ENCODE data around the gene DNAH9.

Gene DNAH9

DNA sequence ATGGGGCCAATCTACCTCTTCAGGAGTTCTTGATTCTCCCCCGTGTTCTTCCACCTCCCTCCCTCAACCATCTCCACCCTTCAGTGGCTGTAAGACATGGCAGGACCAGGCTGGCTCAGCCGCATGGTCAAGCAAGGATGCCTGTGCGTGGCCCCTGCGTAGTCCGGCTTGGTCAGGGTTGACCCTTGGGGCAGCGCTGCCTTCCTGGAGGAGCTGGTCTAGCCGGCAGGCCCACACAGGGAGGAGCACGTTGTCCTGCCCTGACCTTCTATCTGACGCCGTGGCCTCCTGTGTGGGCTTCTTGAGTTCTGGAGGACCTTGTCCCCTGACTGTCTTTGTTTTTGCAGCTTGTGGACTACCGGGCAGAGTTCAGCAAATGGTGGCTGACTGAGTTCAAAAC, 169.8 kb downstream of the DNAH9 start:
- DNase-seq (ENCODE audit: low read depth in 2 of 2) = no peak

DNA sequence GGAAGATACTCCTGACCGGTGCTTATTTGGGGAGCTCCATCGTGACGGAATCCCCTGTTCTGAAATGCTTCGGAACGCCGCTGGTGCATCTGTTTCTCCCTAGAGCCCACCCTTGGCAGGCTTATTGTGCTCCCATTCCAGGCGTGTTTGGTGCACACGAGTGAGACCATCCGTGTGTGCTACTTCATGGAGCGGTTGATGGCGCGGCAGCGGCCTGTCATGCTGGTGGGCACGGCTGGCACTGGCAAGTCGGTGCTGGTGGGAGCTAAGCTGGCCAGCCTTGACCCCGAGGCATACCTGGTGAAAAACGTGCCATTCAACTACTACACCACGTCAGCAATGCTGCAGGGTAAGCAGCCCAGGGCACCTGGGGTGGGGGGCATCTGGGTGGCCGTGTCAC, 170.7 kb downstream of the DNAH9 start:
- no peak for DNase-seq (ENCODE audit: low read depth in 2 of 2)

DNA sequence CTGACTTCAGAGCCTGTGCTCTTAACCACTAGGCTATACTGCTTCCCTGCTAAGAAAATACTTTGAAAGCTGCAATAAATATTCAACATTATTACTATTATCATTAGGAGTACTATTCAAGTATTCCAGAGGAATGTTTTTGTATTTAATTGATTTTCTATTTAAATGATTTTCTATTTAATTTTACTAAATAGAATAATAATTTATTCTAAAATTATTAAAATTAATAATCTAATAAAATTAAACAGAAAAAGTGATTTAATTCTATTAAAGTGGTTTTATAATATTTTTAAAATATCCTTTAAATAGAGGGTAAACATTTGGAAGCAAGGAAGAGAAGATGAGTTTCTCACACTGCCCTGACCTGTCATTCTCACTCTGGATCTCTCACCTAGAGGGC, 173.8 kb downstream of the DNAH9 start:
- no peak for DNase-seq (ENCODE audit: low read depth in 2 of 2)

DNA sequence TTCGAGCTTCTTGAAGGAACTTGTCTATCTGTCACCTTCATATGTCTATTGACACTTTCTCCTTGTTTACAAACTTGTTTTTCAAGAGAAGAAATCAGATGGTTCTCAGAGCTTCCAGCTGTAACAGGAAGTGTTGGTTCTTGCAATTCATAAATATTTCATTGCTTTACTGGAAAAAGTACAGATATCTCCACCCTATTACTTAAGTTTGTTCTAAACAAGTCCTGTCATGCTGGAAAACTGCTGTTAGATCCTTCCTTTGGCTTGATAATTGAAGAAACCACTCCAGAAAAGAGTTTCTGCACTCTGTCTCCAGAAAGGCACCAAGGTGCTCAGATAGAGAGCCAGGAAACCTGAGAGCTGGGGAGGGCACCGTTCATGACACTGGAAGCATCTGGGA, 181.6 kb downstream of the DNAH9 start:
- DNase-seq (ENCODE audit: low read depth in 2 of 2) = no peak

DNA sequence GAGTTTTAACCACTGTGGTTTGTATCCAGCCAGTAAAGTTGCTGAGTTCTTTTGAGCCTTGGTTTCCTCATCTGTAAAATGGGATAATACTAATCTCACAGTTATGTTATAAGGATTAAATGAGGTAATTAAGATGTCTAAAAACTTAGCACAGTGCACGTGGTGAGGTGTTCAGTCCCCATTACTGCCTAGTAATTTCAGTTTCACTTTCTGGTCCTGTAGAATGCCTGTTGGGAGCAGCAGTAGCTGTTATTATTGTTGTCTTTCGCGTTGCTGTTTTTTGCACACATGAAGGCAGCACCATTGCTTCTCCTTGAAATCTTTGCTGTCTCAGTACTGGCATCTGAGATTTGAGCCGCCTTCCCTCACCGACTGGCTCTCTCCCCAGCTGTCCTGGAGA, 182.4 kb downstream of the DNAH9 start:
- no peak for DNase-seq (ENCODE audit: low read depth in 2 of 2)

DNA sequence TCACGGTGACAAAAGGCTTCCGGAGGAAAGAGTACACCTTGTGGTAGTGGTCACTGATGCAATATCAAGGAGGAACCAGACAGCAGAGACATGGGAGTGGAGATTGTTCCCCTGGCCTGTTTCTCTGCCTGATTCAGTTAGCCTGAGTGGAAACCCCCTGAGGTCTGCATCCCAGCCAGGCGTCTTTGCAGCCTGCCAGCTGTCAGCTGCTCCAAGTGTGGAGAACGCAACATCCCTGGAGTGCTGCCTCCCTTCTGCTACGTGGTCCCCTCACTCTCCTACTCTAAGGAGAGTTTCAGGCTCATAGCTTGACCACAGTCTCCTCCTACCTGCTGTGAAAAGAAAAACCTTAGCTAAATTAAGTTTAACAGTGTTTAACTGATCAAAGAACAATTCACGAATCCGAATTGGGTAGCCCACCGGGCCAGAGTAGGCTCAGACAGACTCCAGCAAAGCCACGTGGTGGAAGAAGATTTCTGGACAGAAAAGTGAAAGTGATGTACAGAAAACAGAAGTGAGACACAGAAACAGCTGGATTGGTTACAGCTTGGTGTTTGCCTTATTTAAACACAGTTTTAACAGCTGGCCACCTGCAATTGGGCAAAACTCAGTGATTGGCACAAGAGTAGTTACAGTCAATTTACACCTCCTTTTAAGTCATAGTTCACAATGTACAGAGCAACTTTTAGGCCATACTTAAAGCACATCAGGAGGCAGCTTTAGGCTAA, 188.6 kb downstream of the DNAH9 start:
- no peak for DNase-seq (ENCODE audit: low read depth in 2 of 2)

DNA sequence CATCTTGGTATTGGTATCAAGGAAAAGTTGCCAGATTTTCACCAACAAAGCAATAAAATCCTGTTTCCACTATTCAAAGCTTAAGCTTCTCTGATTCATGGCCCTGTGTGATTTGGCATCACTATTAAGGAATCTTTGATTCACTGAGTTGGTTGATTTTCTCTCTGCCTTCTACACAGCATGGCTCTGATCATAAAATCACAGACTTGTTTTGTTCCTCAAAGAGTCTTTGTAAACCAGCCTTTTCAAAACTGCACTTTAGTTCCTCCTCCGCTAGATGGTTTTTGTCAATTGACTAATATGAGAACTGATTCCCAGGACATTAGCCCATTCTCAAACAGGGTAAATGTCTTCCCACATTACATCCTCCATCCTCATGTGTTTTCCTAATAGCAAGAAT, 197.6 kb downstream of the DNAH9 start:
- no peak for DNase-seq (ENCODE audit: low read depth in 2 of 2)

DNA sequence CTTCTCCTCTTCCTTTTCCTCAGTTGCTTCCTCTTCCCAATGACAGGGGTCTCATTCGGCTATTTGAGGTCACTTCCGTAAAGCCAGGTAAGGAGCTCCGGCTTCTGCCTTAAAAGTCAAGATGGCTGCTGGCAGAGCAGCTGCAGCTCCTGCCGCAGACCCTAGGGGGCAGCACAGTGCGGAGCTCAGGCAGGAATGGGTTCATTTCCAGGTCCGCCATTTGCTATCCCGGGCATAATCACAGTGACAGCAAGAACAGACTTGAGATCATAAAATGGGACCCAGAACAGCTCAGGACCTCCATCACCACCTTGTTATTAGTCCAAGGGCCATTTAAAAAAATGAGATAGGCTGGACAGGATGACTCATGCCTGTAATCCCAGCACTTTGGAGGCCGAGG, 199.5 kb downstream of the DNAH9 start:
- no peak for DNase-seq (ENCODE audit: low read depth in 2 of 2)

DNA sequence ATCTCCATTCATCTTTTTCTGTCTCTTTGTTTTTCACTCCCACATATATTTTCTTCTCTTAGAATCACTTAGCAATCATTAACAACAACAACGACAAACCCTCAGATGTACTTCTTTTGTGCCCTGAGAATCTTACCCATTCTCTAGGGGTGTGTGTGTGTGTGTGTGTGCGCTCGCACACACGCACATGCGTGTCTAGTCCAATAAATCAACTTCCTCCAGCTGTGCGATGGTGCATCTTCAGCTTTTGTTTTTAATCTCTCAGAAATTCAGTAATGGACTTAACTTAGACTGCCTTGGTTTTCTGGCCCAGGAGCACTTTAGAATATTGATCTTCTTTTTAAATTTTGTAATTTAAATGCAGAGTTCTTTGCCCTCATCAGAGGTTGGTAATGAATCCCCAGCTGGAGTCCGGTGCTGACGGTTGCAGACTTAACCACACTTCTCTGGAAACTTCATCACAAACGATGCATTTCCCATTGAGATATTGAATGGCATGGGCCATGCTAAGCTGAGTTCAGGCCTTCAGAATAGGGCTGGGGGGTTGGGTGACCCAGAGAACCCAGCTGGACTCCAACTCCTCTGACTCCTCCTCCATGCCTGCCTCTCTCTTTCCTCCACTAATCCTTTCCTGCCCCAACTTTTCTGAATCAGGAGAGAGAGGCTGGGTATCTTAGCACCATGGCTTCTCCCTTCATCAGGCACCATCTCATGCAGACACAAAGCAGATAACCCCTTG, 205.1 kb downstream of the DNAH9 start:
- DNase-seq (ENCODE audit: low read depth in 2 of 2) = no peak

DNA sequence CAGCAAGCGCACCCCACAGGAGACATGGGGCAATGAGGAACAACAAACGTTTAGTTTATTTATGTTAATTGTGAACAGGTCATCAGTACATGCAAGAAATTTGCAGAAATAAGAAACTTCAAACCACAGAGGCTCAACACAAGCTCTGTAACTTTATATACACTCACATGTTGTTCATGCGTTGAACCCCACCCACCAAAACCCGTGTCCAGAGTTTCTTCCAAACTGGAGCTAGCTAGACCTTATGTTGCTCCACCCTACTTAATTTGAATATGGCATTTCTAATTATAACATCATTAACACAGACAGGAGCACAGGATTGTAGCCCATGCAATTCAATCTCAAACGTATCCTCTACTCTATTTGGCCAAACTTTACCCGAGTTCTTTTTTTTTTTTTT, 206.9 kb downstream of the DNAH9 start:
- no peak for DNase-seq (ENCODE audit: low read depth in 2 of 2)

DNA sequence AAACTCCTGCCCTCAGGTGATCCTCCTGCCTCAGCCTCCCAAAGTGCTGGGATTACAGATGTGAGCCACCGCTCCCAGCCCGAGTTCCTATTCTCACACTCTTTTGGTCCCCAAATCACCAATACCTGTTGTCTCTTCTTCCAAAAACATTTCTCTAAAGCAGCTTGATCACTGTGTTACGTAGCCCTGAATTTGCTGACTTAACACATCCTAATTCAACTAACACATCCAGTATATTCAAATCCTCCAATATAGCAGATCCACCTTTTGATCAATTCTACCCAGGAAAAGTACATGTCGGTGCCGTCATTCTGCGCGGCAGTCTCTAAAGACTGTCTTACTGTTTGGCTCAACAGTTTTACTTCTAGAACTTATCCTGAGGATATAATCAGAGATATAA, 207.7 kb downstream of the DNAH9 start:
- no peak for DNase-seq (ENCODE audit: low read depth in 2 of 2)

DNA sequence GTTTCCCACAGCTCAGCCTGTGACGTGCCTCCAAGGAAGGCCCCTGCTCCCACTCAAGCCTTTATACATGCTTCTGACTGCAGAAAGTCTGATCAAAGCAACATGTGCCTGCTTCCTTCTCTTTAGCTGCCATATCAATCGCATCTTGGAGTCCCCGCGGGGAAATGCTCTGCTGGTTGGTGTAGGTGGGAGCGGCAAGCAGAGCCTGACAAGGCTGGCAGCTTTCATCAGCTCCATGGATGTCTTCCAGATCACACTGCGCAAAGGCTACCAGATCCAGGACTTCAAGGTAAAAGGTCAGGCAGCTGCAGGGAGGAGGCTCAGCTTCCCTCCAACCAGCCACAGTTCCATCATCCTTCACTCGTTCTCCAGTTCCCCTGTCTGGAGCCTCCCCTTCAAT, 209.3 kb downstream of the DNAH9 start:
- DNase-seq (ENCODE audit: low read depth in 2 of 2) = no peak

DNA sequence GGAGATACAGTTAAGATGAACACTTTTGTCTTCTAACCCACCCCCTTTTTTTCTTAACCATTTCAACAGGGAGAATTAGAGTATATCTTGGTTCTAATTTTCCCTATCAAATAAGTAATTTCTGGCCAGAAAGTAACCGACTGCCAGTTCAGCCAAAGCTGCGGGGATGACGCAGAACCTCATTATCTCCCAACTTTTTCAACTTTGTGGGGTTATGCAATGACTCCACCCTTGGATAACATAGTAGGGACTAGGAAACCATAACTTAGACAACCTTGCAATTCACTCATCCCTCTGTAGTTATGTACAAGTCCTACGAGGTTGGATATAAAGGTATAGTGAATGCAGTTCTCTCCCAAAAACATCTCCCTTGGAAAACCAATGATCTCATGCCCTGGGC, 215.0 kb downstream of the DNAH9 start:
- no peak for DNase-seq (ENCODE audit: low read depth in 2 of 2)

DNA sequence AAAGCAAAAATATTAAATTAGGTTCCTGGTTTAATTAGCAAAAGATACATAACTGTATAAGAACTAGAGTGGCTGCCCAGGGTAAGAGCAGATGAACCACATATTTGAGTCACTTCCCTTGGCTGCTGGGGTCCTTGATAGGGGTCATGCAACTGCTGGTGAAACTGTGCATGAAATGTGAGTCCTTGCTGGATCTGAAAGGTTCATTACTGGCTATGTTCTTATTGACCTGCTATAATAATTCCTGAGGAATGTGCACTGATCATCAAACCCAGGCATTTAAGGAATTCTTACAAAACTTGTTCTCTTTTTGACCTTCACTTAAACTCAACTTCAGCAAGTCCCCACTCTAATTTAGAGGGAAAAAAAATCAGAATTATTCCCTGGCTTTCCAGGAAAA, 215.6 kb downstream of the DNAH9 start:
- DNase-seq (ENCODE audit: low read depth in 2 of 2) = no peak

DNA sequence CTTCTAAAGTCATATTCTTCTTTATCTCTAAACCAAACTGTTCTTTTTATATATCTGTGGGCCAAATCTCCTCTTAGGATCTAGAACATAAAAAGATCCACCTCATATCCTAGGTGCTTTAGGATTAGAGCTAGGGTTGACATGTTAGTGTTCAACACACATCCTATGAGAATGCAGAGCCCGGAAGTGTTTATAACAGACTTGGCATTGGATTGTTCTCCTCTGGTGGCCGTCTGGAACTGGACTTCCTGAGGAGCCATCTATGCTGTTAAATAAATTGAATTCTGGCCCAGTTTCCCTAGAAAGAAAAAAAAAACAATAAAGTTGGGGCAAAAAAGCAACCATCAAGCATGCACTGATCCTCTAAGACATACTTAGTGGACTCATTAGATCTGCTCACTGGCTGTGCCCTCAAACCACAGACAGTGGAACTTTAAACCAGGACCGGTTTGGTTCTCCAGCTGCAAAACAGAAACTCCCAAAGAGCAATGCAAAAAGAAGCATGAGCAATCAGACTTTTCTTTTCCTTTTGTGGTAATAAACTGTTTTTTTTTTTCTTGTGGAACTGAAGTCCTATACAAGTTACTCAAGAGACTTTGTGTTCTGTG, 216.5 kb downstream of the DNAH9 start:
- no peak for DNase-seq (ENCODE audit: low read depth in 2 of 2)

DNA sequence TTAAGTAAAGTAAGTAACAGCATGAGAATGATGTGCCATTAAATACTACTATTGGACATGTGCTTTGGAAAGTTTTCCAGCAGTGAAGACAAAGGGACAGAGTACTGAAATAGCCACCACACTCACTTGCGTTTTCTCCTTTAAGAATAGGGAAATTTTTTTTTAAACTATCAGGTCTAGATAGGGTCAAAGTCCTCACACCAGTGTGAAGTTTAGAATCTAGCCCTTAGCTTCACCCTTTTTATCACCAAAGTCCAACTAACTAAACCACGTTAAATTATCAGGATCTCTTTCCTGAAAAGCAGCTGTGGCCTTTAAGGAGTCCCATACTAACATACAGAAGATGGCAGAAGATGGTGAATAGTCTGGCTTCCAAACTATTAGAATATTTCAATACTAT, 218.1 kb downstream of the DNAH9 start:
- DNase-seq (ENCODE audit: low read depth in 2 of 2) = no peak

DNA sequence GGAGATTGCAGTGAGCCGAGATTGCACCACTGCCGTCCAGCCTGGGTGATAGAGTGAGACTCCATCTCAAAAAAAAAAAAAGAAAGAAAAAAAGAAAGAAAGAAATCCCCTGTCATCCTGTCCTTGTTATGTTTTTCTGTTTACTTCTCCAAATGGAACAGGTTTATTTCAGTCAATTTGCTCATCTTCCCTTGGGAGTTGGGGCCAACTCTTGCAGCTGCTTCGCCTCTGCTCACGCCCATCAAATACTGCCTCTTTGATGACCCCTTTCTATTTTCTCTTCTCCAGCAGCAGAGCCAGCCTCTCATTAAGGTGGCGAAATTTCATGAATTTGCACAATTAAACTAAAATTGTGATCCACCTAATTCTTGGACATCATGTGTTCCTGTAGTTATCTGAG, 225.6 kb downstream of the DNAH9 start:
- DNase-seq (ENCODE audit: low read depth in 2 of 2) = no peak

DNA sequence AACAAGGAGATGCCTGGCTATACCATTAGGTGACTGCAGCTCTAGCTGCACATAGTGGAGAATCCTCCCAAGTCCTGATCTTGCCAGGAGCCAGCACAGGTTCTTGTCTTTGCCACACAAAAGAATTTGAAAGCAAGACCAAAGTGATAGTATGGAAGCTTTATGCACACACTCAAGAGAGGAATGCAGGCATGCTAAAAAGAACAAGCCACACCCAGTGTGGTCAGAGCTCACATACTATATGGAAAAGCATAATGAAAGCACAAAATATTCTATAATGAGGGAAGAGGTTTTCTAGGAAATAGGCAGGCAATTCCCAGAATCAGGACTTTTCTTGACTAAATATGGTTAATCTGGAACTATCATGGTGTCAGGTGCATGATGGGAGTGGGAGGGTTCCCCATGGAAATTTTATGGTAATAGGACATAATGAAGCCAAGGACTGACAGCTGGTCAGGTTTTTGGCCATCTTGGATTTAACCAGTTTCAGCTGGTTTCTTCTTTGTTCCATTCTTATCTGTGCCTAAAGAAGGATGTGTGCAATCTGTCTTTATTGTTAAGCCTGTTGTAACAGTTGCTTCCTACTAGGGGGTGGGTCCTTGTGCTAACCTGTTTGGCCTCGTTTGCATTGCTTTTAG, 227.4 kb downstream of the DNAH9 start:
- no peak for DNase-seq (ENCODE audit: low read depth in 2 of 2)

DNA sequence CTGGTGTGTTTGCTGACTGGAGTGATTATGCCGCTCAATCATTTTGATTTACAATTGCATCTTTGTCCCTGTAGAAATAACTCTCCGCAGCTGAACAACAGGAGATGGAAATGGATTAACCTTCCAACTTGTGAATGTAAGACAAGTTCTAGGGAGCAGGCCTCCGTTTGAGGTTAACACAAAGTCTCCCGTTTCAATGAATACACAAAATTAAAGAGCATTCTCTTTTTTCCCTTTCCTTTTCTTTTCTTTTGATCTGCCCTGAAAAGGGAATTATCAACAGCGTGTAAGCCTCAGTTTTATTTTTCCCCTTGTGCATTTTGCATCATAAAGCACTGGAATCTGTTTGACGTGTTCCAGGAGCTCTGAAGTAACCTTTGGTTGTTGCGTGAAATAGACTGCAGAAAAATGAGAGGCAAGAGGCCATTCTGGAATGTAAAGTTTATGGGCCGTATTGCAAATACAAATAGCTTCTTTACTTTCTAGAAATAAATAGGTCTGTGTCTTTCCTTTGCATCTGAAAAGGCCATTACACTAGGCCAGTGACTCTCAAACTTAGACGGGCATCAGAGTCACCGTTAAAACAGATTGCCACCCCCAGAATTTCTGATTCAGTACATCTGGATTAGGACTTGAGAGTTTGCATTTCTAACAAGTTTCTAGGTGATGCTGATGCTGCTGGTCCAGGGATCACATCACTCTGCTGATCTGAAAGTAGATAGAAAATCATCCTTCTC, 234.3 kb downstream of the DNAH9 start:
- no peak for DNase-seq (ENCODE audit: low read depth in 2 of 2)

DNA sequence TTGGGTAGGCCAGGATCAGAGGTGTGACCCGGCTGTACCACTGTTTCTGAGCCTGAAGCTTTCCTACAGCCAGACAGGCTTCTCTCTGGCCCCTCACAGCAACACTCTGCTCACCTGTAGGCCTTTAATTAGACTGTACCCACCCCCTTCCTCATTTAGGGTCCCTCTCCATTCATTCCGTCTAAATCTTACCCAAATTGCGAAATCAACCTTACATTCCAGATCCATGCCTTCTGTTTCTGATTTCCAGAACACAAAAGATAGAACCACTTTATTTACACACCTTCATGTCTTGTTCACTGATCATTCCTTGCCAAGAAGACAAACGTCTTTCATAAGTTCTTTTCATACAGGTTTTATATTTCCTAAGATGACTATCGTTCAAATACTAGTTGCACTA, 238.2 kb downstream of the DNAH9 start:
- no peak for DNase-seq (ENCODE audit: low read depth in 2 of 2)

DNA sequence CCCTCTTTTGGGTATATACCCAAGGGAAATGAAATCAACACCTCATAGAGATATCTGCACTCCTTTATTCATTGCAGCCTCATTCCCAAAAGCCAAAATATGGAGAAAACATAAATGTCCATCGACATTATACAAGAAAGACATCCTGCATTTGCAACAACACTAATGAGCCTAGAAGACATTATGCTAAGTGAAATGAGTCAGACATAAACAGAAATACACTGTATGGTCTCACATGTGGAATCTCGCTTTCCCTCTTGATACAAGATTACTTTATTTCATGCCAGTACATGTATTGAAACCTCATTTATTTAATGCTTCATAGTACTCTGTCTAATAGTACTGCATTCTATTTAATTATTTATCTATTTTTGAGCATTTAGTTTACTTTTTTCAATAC, 241.8 kb downstream of the DNAH9 start:
- DNase-seq (ENCODE audit: low read depth in 2 of 2) = no peak

DNA sequence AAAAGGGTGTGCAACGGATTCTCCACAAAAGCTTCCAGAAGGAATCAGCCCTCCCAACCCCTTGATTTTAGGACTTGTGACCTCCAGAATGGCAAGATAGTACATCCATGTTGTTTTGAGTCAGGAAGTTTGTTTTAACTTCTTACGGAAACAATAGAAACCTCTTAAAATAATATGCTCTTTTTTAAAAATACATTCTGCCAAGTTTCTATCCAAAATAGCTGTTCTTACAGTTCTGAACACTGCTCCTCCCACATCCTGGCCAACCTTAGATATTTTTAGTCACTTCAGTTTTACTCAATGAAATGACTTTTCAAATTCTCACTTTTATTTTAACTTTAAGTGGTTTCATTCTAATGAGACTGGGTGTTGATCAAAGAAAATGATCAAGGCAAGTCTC, 242.6 kb downstream of the DNAH9 start:
- DNase-seq (ENCODE audit: low read depth in 2 of 2) = no peak
